Head of caudate nucleus (tissue), 42 donors: Measurements from ENCODE around the gene ARHGAP15.

Source experiments
- DNase-seq, 42 donors: peaks; one replicate each; pipeline versions ENCODE4 v3.0.0 to v3.0.0-alpha.2; 2020 to 2021; ENCODE audit warnings: mixed read lengths in 7 of 42
- intact Hi-C: fragments of 100-400 bp; cut with DNase I; formaldehyde crosslinking; loops from one replicate; pipeline ENCODE4 v1.15.0; 2022

Gene ARHGAP15

GRCh38 chr2:143786026-143786765, 657.0 kb downstream of the ARHGAP15 start:
- no peak for DNase-seq
- intact Hi-C loops = no loop called here

GRCh38 chr2:143787674-143788073, 658.5 kb downstream of the ARHGAP15 start:
- intact Hi-C loops = no loop called here
- DNase-seq = no peak

- intact Hi-C loops = no loop called here
- DNase-seq = no peak
These were observed 663.4 kb downstream of the ARHGAP15 start for GRCh38 chr2:143792602-143793001.

- DNase-seq = no peak
- intact Hi-C loops = no loop called here
These were observed 664.2 kb downstream of the ARHGAP15 start for GRCh38 chr2:143793381-143793780.

- no peak for DNase-seq
- intact Hi-C loops = no loop called here
These were observed 666.8 kb downstream of the ARHGAP15 start for GRCh38 chr2:143796051-143796450.

GRCh38 chr2:143801561-143801960, 672.3 kb downstream of the ARHGAP15 start:
- DNase-seq = no peak
- intact Hi-C loops = no loop called here

GRCh38 chr2:143802242-143802641, 673.0 kb downstream of the ARHGAP15 start:
- DNase-seq = no peak

GRCh38 chr2:143802871-143803650, 673.8 kb downstream of the ARHGAP15 start:
- intact Hi-C loops = no loop called here
- DNase-seq = no peak

More at GRCh38 chr2:143802242-143802641, 673.0 kb downstream of the ARHGAP15 start:
- intact Hi-C loops = no loop called here

GRCh38 chr2:143803936-143804335, 674.7 kb downstream of the ARHGAP15 start:
- DNase-seq = no peak
- intact Hi-C loops = no loop called here

GRCh38 chr2:143805666-143806065, 676.4 kb downstream of the ARHGAP15 start:
- DNase-seq = no peak
- intact Hi-C loops = no loop called here

GRCh38 chr2:143807192-143807591, 678.0 kb downstream of the ARHGAP15 start:
- DNase-seq = no peak
- intact Hi-C loops = no loop called here

- intact Hi-C loops = no loop called here
- DNase-seq = no peak
These were observed 678.5 kb downstream of the ARHGAP15 start for GRCh38 chr2:143807671-143808070.

- no peak for DNase-seq
- intact Hi-C loops = no loop called here
These were observed 678.9 kb downstream of the ARHGAP15 start for GRCh38 chr2:143808166-143808565.

- intact Hi-C loops = no loop called here
- DNase-seq = no peak
These were observed 685.9 kb downstream of the ARHGAP15 start for GRCh38 chr2:143815082-143815481.

GRCh38 chr2:143816916-143817315, 687.7 kb downstream of the ARHGAP15 start:
- intact Hi-C loops = no loop called here
- no peak for DNase-seq
